ENCODE results near the gene RABGAP1.

The RABGAP1 gene

DNA sequence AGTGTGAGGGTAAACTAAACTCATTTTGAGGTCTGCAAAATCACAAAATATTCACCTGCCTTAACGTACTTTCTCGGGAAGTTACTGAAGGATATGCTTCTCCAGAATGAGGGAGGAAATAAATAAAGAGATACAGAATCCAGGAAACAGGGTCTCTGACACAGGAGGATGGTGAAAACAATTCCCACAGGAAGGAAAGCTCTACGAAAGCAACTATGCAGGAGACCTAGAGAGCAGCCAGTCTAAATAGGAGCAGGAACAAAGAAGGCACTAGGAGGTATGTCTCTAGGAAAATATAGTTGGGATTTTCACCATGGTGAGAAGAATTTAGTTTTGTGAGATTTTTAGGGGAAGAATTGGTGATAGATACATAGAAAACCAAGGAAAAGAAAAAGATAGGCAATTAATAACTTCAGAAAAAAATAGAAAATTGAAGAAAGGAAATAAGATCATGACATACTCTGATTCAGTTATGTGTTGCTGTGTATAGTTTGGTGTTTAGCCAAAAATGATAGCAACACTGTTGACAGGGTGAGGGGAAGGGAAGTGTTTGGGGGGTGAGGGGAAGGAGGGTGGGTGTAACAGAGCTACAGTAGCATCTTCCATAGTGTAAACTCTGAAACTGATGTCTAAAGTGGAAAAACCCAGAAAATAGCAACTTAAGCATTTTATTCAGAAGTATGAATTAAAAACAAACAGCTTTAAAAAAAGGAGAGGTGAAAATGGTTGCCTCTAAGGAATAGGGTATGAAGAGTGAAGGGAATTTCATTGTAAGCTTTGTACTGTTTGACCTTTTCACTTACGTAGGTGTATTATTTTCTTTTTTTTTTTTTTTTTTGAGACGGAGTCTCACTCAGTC, 102.5 kb downstream of the RABGAP1 start:
- intact Hi-C loops (cut with DNase I): no loop called here
- no peak for DNase-seq

DNA sequence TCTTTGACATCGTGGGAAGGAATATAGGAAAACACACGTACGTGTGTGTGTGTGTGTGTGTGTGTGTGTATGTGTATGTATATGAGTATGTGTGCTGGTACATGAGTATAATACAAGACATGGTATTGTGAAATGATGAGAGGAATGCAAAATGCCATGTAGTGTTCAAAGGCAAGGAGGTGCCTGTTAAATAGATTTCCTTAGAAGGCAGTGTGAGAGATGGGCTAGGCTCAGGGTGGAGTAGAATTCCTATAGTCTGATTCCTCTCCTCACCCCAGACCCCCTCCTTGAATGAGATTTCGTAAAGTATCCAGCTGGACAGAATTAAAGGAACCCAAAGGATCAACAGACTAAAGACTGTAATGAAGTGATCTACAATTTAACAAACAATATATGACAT, 103.8 kb downstream of the RABGAP1 start:
- DNase-seq: no peak
- intact Hi-C loops (cut with DNase I): no loop called here

DNA sequence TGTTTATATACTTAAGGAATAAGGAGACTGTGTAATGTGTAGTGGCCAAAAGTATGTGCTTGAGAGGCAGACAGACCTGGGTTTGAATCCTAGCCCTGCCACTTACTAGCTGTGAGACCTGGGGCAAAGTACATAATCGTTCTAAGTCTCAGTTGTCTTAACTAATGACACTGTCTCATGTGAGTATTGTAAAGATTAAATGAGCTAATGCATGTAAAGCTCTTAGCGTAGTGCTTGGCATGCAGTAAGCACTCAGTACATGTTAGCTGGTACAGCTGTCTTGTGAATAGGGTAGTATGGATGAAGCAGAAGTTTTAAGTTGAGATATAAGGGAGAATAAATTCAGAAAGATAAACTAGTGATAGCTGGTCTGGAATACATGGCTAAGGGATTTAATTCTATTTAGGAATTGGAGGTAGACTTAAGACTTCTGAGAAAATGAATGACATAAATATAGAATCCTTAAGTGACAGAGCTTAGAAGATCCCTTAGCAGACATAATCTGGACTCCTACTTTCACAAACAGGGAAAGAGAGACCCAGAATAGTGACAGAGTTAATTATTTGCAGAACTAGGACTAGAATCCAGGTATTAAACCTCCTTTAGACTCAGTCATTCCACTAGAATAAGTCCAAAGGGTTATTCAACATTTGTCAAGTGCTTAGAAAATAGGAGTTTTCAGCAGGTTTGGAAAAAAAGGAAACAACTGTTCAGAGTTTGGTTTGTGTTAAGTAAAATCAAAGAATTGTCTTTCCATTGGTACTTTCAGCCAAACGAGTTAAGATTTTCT, 105.8 kb downstream of the RABGAP1 start:
- DNase-seq: no peak
- intact Hi-C loops (cut with DNase I): no loop called here

DNA sequence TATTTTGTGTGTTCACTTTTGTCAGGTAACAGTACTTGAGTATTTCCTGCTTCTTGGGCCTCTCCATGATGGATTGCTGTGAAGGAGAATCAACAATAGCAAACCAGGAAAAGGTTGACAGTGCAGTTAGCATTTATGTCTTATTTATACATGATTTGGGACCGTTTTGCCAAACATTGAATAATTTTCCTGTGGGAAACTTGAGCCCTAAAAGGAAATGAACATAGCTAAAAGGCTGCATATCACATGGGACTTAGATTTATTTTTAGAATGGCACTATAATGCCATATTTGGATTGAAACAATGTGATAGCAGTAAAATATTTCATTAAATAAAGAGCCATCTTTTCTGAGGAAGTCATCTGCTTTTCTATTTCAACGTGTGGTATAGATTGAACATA, 107.9 kb downstream of the RABGAP1 start:
- intact Hi-C loops (cut with DNase I): no loop called here
- DNase-seq: no peak

DNA sequence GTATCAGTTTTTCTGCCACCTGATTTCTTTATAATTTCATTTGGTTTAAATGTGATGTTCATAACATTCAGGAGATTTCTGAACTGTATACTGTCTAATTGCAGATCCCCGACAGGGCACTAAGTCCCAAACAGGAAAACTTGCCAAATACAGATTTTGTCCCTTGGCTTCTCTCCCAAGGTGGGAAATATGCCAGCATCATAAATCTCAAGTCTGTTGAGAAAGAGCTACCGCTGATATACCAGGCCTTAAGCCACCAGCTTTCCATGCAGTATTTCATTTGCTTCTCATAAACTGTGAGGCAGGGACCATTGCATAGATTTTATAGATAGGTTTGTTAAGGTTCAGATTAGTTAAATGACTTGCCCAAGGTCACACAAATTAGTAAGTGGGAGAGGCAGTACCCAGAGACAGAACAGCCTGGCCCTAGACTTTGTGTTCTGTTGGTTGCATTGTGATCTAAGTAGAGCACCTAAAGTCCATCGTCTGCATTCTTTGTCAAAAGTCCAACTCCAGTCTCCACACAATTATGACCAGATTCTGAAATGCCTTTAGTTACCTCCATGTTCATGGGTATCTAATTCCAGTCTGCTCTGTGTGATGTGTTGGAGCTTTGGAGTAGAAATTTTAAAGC, 108.9 kb downstream of the RABGAP1 start:
- intact Hi-C loops (cut with DNase I): no loop called here

DNA sequence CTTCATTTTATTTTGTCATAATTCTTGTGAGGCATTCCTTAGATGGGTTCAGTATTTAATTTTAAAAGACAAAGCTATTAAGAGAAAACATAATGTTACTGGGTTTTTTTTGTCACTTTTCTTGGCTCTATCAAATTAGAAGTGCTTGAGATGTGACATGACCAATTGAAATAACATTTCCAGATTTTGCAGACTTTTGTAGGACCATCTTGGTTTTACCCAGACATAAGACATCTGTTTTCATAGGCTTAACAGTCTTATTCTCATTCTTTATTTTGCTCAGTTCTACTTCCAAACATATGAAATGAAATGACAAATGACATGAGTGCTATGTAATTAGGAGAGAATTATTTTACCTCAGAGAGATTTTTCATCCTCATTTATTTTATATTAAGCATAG, 112.2 kb downstream of the RABGAP1 start:
- DNase-seq: no peak
- intact Hi-C loops (cut with DNase I): no loop called here

More for the DNA sequence above, 108.9 kb downstream of the RABGAP1 start:
- no peak for DNase-seq

DNA sequence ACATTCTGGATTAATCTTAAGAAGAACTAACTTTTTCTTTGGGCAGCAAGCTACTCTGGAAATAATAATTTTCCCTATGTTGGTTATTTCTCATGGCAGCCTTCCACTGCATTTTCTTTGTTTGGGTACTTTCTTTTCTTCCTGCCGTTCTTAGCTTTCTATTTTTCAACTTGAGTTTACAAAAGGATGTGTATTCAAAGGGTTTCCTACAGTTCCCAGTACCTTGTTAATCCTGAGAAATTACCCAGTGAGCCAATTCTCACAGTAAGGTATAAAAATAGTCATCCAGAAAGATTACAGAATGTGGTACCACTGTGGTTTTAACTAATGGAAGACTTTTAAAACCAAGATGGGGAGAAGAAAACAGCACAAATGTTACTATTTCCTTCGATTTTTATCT, 112.9 kb downstream of the RABGAP1 start:
- no peak for DNase-seq
- intact Hi-C loops (cut with DNase I): no loop called here

DNA sequence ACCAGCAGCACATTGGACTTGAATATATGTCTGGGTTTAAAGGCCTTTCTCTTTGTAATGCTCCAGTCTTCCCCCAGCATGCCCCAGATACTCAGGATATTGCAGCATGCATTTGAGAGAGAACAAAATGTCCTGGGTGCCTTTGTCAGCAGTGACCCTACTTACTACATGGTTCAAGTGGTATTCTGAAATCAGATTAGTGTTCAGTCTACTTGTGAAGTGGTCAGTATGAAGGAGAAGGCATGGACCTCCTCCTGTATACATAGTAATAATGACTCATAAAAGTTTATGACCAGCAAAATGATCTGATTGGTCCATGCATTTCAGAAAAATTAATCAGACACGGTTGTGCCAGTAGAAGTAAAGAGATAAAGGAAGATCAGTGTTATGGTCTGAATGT, 118.0 kb downstream of the RABGAP1 start:
- no peak for DNase-seq
- intact Hi-C loops (cut with DNase I): no loop called here

DNA sequence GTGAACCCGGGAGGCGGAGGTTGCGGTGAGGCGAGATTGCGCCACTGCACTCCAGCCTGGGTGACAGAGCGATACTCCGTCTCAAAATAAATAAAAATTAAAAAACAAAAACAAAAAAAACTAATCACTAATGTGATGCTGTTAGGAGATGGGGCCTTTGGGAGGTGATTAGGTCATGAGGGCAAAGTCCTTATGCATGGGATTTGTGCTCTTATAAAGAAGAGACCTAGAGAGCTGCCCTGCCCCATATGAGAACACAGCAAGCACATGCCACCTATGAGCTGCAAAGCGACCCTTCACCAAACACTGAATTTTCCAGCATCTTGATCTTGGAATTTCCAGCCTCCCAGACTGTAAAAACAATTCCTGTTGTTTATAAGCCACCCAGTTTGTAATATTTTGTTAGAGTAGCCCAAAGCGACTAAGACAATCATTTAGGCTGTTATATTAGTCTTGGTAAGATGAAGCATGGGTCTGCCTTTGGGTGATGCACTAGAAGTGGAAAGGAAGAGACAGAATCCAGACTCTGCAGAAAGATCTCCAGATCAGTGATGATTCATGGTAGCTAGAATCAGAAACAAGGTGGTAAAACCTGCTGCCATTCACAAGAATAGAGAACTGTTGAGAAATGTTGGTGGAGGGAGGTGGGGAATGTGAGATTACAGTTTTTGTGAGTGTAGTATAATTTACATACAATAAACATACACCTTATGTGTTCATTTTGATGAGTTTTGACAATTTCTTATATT, 118.8 kb downstream of the RABGAP1 start:
- intact Hi-C loops (cut with DNase I): no loop called here
- DNase-seq: no peak

DNA sequence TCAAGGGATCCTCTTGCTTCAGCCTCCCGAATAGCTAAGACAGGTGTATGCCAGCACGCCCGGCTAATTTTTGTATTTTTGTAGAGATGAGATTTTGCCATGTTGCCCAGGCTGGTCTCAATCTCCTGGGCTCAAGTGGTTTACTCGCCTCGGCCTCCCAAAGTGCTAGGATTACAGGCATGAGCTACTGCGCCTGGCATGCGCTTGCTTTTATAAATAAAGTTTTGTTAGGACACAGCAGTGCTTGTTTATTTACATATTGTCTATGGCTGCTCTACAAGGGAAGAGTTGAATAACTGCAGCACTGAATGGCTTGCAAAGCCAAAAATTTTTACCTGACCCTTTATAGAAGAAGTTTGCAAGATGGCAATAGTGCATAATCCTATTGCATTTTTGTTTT, 120.4 kb downstream of the RABGAP1 start:
- intact Hi-C loops (cut with DNase I): no loop called here
- DNase-seq: no peak

DNA sequence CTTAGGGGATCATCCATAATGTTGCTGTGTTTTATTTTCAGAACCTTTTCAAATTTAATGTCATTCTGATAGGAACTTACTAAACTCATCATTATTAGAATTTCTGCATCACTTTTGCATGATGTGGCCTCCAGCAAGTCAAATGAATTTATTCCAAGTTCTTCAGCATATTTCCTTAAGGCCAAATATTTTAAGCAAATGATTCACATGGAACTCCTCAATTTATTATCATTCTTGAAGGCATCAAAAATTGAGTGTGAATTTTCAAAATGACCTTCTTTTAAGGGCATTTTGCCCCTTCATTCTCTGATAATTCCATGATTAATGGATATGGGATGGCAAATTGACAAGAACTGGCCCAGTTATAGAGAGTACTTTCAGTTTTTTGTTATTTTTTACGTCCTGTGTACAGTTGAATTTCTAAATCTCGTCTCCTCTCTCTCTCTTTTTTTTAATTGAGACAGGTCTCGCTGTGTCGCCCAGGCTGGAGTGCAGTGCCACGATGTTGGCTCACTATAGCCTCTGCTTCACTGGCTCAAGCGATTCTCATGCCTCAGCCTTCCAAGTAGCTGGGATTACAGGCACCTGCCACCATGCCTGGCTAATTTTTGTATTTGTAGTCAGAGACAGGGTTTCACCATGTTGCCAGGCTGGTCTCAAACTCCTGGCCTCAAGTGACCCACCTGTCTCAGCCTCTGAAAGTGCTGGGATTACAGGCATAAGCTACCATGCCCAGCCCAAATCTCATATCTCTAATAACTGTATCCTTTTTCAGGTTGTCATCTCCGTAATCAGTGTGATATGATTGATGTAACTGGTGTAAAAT, 121.7 kb downstream of the RABGAP1 start:
- no peak for DNase-seq
- intact Hi-C loops (cut with DNase I): no loop called here

DNA sequence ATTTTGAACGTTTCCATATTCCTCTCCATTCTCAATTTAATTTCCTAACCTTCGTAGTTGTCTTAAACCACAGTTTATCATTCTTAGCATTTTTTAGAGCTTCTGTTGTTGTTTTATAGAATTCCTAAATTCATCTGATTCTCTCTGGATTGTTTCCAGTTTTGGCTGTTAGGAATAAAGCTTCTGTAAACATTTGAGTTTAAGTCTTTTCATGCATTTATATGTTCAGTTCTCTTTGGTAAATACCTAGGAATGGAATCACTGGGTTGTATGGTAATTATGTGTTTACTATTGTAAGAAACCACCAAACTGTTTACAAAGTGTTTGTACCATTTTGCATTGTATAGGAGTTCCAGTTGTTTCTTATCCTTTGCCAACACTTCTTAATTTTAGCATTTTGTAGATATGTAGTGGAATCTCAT, 122.4 kb downstream of the RABGAP1 start:
- no peak for DNase-seq
- intact Hi-C loops (cut with DNase I): no loop called here

DNA sequence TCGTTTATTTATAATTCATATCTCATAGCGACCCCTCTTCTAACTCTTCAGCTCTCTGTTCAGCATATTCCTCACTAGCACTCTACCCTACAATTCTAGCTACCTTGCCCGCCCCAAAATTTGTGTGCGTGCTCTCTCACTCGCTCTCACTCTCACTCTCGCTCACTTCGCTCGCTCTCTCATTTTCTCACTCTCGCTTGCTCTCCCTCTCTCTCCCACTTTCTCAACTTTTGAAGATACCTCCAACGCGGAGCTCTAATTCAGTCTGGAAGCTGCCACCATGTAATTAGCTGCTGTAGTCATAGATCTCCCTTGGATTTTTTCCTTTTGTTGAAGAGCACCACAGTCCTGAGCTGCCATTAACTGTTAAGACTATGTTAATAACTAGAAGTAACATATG, 123.1 kb downstream of the RABGAP1 start:
- intact Hi-C loops (cut with DNase I): no loop called here
- peak in 2 of 10 donors; percentile 27 to 72 for DNase-seq

DNA sequence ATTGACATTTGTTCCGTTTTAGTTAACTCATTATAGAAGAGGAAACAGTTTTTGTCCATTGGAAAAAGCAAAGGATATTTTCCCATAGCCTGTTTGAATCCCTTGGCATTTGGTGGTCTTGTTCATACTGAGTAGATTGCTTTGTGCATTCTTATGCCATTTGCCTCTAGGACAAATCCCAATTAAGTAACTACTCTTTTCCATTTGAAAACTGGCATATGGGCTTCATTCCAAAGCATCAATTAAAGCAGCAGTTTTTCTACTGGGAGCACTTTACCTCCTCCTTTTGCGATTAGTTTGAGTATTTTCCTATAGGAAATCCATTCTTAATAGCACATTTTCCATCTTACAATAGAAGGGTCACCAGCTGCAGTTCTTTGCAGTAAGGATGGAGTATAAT, 123.9 kb downstream of the RABGAP1 start:
- DNase-seq: no peak
- intact Hi-C loops (cut with DNase I): no loop called here

DNA sequence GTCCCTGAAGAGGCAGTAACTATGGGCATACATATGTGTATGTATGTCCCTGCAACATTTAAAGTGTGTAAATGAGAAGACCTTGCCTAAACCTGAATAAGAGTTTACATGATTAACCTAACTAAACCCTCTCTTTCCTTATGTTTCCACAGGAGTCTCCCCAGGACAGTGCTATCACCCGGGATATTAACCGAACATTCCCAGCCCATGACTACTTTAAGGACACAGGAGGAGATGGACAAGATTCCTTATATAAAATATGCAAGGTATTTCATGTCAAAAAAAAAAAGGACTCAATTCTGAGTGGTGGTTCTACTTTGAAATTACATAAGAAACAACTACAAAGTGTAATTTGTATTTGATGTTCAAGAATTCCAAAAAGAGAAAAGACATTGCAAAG, 124.4 kb downstream of the RABGAP1 start:
- DNase-seq: no peak
- intact Hi-C loops (cut with DNase I): no loop called here

DNA sequence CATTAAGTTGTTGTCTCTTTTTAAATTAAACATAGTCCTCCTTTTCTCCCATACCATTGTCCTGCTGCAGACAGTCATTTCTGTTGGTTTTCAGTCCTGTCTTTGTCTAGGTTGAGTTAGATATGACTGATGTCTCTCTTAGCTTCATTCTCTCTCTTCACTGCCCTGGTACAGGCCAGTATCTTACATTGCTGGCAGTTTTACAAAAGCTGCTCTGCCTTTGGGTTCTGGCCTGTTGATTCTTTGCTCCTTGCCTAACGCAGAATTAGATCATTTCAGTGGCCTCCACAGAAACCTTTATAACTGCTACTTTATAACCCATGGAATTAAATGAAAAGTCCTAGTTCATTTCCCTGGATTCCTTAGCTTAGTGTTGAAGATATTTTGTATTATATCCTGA, 126.3 kb downstream of the RABGAP1 start:
- intact Hi-C loops (cut with DNase I): no loop called here
- DNase-seq: no peak

DNA sequence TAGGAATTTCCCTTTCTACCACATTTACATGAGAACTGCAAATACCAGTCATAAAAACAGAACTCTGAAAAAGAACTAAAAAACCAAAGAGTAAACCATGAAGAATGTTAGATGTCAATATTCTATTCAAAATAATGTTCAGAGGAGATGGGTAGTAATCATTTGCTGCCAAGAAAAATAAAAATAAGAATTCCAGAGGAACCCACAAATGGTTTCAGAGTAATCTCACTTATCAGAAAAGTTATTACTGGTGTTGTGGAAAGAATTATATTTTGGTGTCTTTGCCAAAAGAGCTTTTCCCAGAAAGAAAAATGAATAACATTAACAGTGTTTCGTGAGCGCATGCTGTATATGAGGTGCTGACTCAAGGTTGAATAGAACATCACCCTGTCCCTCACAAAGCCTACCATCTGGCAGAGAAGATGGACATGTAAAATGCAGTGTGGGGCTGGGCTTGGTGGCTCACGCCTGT, 128.2 kb downstream of the RABGAP1 start:
- DNase-seq: no peak
- intact Hi-C loops (cut with DNase I): no loop called here

DNA sequence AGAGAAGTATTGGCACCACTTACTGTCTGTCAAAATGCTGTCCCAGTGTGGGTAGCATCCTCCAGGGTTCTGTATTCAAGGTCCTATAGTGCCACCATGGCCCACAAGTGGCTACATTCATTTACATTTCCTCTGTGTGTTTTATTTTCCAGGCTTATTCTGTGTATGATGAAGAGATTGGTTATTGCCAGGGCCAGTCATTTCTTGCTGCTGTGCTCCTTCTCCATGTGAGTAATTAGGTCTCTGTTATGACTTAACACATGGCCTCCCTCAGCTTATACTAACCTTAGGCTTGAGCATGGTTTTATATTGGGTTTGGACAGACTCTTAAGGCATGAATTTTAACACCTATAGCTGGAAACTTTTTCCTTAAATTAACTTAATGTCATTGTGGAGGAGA, 129.4 kb downstream of the RABGAP1 start:
- intact Hi-C loops (cut with DNase I): no loop called here

DNA sequence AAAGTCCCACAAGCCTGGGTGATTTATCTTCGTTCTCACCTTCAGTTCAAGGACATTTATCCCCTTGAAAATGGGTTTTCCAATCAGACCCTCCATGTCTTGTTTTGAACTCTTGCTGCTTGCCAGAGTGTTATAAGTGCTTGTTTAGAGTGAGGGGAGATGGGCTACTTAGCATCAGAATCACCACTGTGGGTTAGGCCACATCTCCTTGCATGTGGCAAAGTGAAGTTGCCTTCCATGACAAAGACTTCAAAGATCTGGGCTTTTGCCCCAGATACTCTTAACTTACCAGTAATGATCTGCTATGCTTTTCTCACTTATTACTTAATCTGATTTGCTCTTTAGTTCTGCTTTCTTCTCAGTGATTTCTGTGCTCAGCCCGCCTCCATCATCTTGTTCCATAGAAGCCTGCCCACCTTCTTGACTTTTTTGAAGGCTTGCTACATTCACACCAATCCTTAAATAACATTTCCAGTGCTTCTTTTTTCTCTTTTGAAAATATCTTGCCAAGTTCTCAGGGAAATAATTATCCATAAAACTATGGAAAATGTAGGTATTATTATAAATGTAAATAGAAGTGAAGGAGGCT, 131.7 kb downstream of the RABGAP1 start:
- no peak for DNase-seq
- intact Hi-C loops (cut with DNase I): no loop called here

More for the DNA sequence above, 129.4 kb downstream of the RABGAP1 start:
- no peak for DNase-seq
